ENCODE results near the gene RHBDD2.

- no peak for TF ChIP-seq CTCF (IDR thresholded peaks at IDR 0.05)
- no peak for TF ChIP-seq EP300 (IDR thresholded peaks at IDR 0.05)
- no peak for TF ChIP-seq POLR2A (IDR thresholded peaks at IDR 0.05)
- no peak for TF ChIP-seq POLR2AphosphoS5 (IDR thresholded peaks at IDR 0.05)
These were observed 45.4 kb downstream of the RHBDD2 start for GRCh38 chr7:75924256-75924655.

All from gastroesophageal sphincter (tissue), 3 donors.